ENCODE data around the gene PUS1.
"Not testable (repeated sequence)": the region's sequence is repeated elsewhere in the genome, so short reads cannot be mapped to it uniquely, and the experiment has no call there.

The PUS1 gene

DNA sequence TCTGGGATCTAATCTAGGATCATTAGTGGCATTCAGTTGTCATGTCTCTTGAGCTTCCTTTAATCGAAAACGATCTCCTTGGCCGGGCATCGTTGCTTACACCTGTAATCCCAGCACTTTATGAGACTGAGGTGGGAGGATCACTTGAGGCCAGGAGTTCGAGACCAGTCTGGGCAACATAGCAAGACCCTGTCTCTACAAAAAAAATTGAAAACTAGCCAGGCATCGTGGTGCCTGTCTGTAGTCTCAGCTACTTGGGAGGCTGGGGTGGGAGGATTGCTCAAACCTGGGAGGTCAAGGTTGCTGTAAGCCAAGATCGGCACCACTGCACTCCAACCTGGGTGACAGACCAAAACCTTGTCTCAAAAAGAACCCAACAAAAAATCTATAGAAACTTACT, 9.0 kb downstream of the PUS1 start:
- DNase-seq (ENCODE audit: low read depth) = no peak

DNA sequence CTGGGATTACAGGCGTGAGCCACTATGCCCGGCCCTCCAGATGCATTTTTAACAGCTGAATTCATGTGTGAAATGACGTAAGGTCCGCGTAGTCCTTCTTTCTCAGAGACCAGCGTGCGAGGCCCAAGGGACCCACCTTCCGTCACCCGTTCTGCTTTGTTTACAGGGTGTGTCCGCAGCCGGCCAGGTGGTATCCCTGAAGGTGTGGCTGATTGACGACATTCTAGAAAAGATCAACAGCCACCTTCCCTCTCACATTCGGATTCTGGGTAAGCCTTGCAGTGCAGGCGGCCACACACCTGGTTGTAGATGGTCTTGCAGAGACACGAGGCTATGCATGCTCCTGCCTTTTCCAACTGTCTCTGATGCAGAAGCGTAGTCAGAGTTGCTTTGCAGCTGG, 9.9 kb downstream of the PUS1 start:
- no peak for DNase-seq (ENCODE audit: low read depth)

DNA sequence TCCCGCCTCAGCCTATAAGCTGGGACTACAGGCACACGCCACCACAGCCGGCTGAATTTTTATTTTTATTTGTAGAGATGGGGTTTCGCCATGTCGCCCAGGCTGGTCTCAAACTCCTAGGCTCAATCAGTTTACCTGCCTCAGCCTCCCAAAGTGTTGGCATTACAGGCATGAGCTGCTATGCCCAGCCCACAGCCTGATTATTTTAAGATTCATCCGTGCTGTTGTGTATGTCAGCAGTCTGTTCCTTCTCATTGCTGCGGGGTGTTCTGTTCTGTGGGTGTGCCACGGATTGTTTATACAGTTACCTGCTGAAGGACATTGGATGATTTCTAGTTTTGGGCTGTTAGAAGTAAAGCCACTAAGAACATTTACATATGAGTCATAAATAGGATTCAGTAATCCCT, 11.1 kb downstream of the PUS1 start:
- no peak for DNase-seq (ENCODE audit: low read depth)

- no peak for DNase-seq (ENCODE audit: low read depth)
These were observed 12.3 kb downstream of the PUS1 start for GRCh38 chr12:131941116-131941986.

GRCh38 chr12:131941987-131942341, 12.9 kb downstream of the PUS1 start:
- DNase-seq (ENCODE audit: low read depth) = no peak

- no peak for DNase-seq (ENCODE audit: low read depth)
These were observed 13.6 kb downstream of the PUS1 start for GRCh38 chr12:131942671-131943070.

GRCh38 chr12:131943389-131943788, 14.3 kb downstream of the PUS1 start:
- DNase-seq (ENCODE audit: low read depth) = no peak

DNA sequence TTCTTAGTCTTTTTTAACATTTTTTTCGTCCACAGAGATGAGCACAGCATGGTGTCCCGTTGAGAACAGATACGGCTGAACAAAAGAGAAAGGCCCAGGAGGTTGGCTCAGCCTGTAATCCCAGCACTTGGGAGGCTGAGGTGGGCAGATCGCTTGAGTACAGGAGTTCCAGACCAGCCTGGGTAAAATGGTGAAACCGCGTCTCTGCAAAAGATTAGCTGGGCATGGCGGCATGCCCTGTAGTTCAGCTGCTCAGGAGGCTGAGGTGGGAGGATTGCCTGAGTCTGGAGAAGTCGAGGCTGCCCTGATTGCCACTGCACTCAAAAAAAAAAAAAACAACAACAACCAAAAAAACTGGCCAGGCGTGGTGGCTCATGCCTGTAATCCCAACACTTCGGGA, 14.8 kb downstream of the PUS1 start:
- DNase-seq (ENCODE audit: low read depth) = no peak

- DNase-seq (ENCODE audit: low read depth) = no peak
These were observed 15.7 kb downstream of the PUS1 start for GRCh38 chr12:131944601-131945251.

DNA sequence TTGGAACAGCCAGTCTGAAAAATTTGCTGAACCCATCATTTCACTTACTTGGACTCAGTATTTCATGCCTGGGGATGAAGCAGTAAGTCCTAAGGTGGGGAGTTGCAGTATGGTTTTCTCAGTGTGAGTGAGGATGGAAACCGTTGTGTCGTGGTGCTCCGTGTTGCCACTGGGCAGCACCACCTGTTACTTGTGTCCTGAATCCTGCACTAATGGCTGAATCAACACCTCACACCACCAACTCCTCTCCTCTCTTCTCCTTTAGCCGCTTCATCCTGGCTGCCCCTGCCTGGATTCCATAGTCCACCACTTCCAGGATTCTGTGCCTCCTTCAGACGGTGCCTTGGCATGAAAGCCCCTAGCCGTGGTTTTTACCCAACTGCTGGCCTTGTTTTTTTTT, 17.7 kb downstream of the PUS1 start:
- DNase-seq (ENCODE audit: low read depth) = no peak

DNA sequence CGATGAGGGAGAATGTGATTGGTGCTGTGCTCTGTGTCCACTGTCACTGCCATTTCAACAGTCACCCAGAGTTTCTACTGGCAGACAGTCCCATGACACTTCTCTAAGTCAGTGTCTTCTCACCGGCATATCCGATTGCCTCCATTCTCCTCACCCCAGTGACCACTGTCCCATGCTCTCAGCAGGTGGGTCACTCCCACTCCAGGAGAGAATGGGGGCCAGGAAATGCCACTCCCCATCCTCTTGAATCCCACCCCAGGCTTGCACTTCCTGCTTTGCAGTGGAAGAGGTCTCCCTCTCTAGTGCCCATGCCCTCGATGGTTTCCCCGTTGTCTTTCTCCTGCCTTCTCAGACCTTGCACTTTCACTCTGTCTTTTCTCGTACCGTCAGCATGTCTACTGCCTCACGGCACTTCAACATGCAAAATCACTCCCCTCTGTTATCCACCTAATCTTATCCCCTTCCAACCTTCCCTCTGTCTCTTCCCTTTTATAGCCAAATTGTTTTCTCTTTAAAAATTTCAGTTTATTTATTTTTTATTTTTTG, 18.5 kb downstream of the PUS1 start:
- DNase-seq (ENCODE audit: low read depth) = no peak

DNA sequence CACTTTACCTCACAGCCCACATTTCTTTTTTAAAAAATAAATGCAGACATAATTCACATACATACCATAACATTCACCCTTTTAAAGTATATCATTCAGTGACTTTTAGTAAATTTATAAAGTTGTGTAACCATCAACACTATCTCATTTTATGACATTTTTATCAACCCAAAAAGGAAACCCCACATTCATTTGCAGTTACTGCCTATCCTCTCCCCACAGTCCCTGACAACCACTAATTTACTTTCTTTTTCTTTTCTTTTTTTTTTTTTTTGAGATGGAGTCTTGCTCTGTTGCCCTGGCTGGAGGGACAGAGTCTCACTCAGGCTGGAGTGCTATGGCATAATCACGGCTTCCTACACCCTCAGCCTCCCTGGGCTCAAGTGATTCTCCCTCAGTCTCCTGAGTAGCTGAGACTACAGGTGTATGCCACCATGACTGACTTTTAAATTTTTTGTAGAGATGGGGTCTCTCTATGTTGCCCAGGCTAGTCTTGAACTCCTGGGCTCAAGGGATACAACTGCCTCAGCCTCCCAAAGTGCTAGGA, 19.2 kb downstream of the PUS1 start:
- no peak for DNase-seq (ENCODE audit: low read depth)

GRCh38 chr12:131948713-131949430, 19.8 kb downstream of the PUS1 start:
- not testable (repeated sequence) for DNase-seq (ENCODE audit: low read depth)

DNA sequence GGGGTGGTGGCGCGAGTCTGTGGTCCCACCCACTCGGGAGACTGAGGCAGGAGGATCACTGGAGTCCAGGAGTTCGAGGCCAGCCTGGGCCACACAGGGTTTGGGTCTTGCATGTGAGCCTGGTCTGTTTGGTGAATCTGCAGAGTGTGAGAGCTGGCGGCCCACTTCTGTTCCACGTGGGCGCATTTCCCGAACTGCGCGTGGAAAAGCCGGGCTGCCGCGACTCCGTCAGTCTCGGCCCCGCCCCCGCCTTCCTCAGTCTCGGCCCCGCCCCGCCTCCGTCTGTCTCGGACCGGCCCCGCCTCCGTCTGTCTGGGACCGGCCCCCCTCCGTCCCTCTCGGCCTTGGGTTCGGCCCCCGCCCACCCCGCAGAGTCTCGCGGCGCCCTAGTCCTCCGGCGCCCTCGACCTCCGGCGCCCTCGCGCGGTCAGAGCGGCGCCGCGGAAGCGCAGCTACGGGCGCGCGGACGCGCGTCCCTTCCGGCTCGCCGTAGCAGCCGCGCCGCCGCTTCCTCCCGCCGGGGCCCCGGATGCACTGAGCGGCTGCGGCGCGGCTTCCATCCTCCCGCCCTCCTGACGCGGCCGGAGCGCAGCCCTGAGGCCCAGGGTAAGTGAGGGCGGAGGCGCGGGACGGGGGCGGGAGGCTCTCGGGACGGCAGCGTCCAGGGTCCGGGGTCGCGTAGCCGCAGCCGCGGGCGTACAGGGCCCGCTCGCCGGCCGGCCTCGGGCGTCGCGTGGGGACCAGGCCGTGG, 20.5 kb downstream of the PUS1 start, which contains the start of gene EP400:
EP400 (plus strand) TSS at position 512 of the 751 bp plus-strand sequence. CDS start 10,678 bp downstream, outside the sequence.
- peak; percentile 88 for DNase-seq (ENCODE audit: low read depth)

- no peak for DNase-seq (ENCODE audit: low read depth)
These were observed 21.3 kb downstream of the PUS1 start for GRCh38 chr12:131950182-131950913.

DNA sequence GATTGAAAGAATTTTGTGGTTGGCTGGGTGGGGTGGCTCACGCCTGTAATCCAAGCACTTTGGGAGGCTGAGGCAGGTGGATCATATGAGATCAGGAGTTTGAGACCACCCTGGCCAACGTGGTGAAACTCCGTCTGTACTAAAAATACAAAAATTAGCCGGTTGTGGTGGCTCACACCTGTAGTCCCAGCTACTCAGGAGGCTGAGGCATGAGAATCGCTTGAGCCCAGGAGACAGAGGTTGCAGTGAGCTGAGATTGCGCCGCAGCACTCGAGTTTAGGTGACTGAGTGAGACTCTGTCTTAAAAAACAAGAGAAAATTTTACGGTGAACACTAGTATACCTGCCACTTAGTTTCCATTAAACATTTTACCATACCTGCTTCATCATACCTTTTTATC, 24.7 kb downstream of the PUS1 start:
- DNase-seq (ENCODE audit: low read depth) = not testable (repeated sequence)

- not testable (repeated sequence) for DNase-seq (ENCODE audit: low read depth)
These were observed 25.4 kb downstream of the PUS1 start for GRCh38 chr12:131954460-131954859.

DNA sequence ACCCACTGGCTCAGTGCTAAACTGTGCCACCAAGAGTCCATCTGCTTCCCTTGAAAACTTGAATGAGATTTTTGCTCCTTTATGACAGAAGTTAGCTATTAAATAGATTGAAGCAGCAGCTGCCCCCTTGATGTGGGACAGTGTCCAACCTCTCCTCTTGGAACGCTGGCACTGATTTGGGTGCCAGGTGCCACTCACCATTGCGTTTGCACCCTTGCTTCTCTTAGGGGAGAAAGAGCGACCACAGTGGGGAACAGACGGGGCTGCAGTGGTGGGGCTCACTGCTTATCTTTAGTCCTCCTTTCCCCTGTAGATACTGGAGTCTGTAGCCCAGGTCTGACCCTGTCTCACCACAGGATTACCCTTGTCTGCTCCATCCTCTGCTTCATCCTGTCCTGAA, 30.0 kb downstream of the PUS1 start:
- no peak for DNase-seq (ENCODE audit: low read depth)

- no peak for DNase-seq (ENCODE audit: low read depth)
These were observed 30.8 kb downstream of the PUS1 start for GRCh38 chr12:131959641-131960589.
